HepG2 (cell line): ENCODE results near the gene ALOXE3. TPM values are rescaled to one million over a fixed set of nuclear protein-coding genes. Genes with fewer than 3 reads are reported as not detected.

Source experiments
- AHDC1 ChIP-seq: sonication (generic); formaldehyde crosslinking; IDR thresholded peaks from 2 replicates; pipeline ENCODE4 v1.5.1; 2020; ENCODE audit warnings: mild to moderate bottlenecking, missing genetic modification reagents, borderline replicate concordance
- BATF2 ChIP-seq: sonication (generic); formaldehyde crosslinking; IDR thresholded peaks from 2 replicates; pipeline ENCODE4 v1.8.0; 2022; ENCODE audit warnings: mild to moderate bottlenecking, missing genetic modification reagents, moderate library complexity
- FOXO1 ChIP-seq: sonication (generic); formaldehyde crosslinking; IDR thresholded peaks from 2 replicates; pipeline ENCODE4 v1.4.0; 2020; ENCODE audit warnings: missing genetic modification reagents
- GABPB1 ChIP-seq: IDR thresholded peaks from 2 replicates; pipeline ENCODE4 v1.6.1; 2016; ENCODE audit warnings: mild to moderate bottlenecking, missing genetic modification reagents, moderate library complexity, missing compliant biosample characterization
- PBX2 ChIP-seq: IDR thresholded peaks from 2 replicates; pipeline ENCODE4 v1.6.1; 2016; ENCODE audit warnings: control low read depth
- SALL1 ChIP-seq: sonication (generic); formaldehyde crosslinking; IDR thresholded peaks from 2 replicates; pipeline ENCODE4 v1.8.0; 2022; ENCODE audit warnings: mild to moderate bottlenecking, missing genetic modification reagents
- SRSF9 ChIP-seq: fragments of 200-400 bp; formaldehyde crosslinking; IDR thresholded peaks from 2 replicates; pipeline ENCODE4 v1.6.1; 2018; ENCODE audit warnings: borderline replicate concordance, mild to moderate bottlenecking, low read depth, low read length; ENCODE audit not compliant: insufficient read depth, poor library complexity, severe bottlenecking
- SRY ChIP-seq: sonication (generic); formaldehyde crosslinking; IDR thresholded peaks from 2 replicates; pipeline ENCODE4 v1.8.0; 2022; ENCODE audit warnings: mild to moderate bottlenecking, missing genetic modification reagents
- ZNF280B ChIP-seq: sonication (generic); formaldehyde crosslinking; IDR thresholded peaks from 2 replicates; pipeline ENCODE4 v1.5.0; 2020; ENCODE audit warnings: missing genetic modification reagents, mild to moderate bottlenecking, borderline replicate concordance
- ZNF503 ChIP-seq: sonication (generic); formaldehyde crosslinking; IDR thresholded peaks from 2 replicates; pipeline ENCODE4 v1.4.0; 2020; ENCODE audit warnings: missing genetic modification reagents
- ZNF547 ChIP-seq: sonication (generic); formaldehyde crosslinking; IDR thresholded peaks from 2 replicates; pipeline ENCODE4 v1.5.1; 2020; ENCODE audit warnings: mild to moderate bottlenecking, missing genetic modification reagents
- ZNF556 ChIP-seq: sonication (generic); formaldehyde crosslinking; IDR thresholded peaks from 2 replicates; pipeline ENCODE4 v1.4.0; 2020; ENCODE audit warnings: mild to moderate bottlenecking, missing genetic modification reagents, borderline replicate concordance
- ZNF678 ChIP-seq: sonication (generic); formaldehyde crosslinking; IDR thresholded peaks from 2 replicates; pipeline ENCODE4 v1.4.0; 2020; ENCODE audit warnings: mild to moderate bottlenecking, missing genetic modification reagents
- ZNF768 ChIP-seq: sonication (generic); formaldehyde crosslinking; IDR thresholded peaks from 2 replicates; pipeline ENCODE4 v1.4.0; 2020; ENCODE audit warnings: missing genetic modification reagents
- ZSCAN22 ChIP-seq: sonication (generic); formaldehyde crosslinking; IDR thresholded peaks from 2 replicates; pipeline ENCODE4 v1.4.0; 2020; ENCODE audit warnings: mild to moderate bottlenecking, missing genetic modification reagents
- ZSCAN25 ChIP-seq: sonication (generic); formaldehyde crosslinking; IDR thresholded peaks from 2 replicates; pipeline ENCODE4 v1.8.0; 2022; ENCODE audit warnings: mild to moderate bottlenecking, missing genetic modification reagents
- polyA plus RNA-seq, 8 experiments: library from polyadenylated mRNA; depleted of rRNA in 3 of 8; stranded (reverse) in 7 of 8; unstranded in 1 of 8; fragments of >200 nt; fragmentation: Illumina TruSeq in 4 of 8; extraction: Trizol in 4 of 8; gene quantifications; 2 replicates each; pipeline versions ENCODE4 v1.2.1 to v1.2.3, GENCODE V29; 2011 to 2016; ENCODE audit warnings: low read depth in 4 of 8, missing spikeins in 1 of 8, mixed read lengths in 1 of 8; ENCODE audit not compliant: insufficient read depth in 1 of 8
- total RNA-seq, 5 experiments: library from RNA; depleted of rRNA; stranded (reverse); fragments of >200 nt; fragmentation: Illumina TruSeq; extraction: Trizol; gene quantifications; 2 replicates each; pipeline ENCODE4 v1.2.3, GENCODE V29; 2016; ENCODE audit warnings: low read depth in 1 of 5

The ALOXE3 gene
- total and polyA plus RNA-seq, 2 of the 13 experiments (the other 11 are each of a cell fraction or from before 2014, with no cell fraction given): 0.07 TPM; not detected in 1

GRCh38 chr17:8121681-8122421, 3.5 kb upstream of the ALOXE3 start (continued):
- TF ChIP-seq GABPB1 (peak; percentile 52; the same call in 1 of the 2 replicates), ZSCAN25 (peak; percentile 94), BATF2 (CRISPR knock-in tag) (0 out of 2 replicates have a peak, but pooled peaks have one; percentile 44), ZNF768 (CRISPR knock-in tag) (peak; percentile 58; the same call in 1 of the 2 replicates), ZNF547 (CRISPR knock-in tag) (peak; percentile 46; the same call in 1 of the 2 replicates), FOXO1 (peak; percentile 25), SRSF9 (no peak), ZNF280B (CRISPR knock-in tag) (peak; percentile 47; the same call in 1 of the 2 replicates), PBX2 (CRISPR knock-in tag) (no peak), ZNF556 (CRISPR knock-in tag) (0 out of 2 replicates have a peak, but pooled peaks have one; percentile 22), ZNF678 (CRISPR knock-in tag) (no peak), ZSCAN22 (CRISPR knock-in tag) (no peak), SALL1 (CRISPR knock-in tag) (peak; percentile 32; the same call in 1 of the 2 replicates), ZNF503 (CRISPR knock-in tag) (no peak), AHDC1 (no peak), SRY (CRISPR knock-in tag) (0 out of 2 replicates have a peak, but pooled peaks have one; percentile 29)
